Measurements from ENCODE around the gene EGFLAM. TPM values are rescaled to one million over a fixed set of nuclear protein-coding genes. Genes with fewer than 3 reads are reported as not detected.

Gene EGFLAM
- total and polyA plus RNA-seq, 2 donors (not counting 1 experiment from before 2014, with no cell fraction given), result 0.33 to 20.0 TPM

- Histone ChIP-seq H4K20me1 (ENCODE audit: control insufficient read depth, extremely low read depth, insufficient read depth, low read length) (no peaks in the 10 kb centered on the region), H3K27ac (ENCODE audit: insufficient read depth, low read length) (no peak overlapping the region), H3K27me3 (ENCODE audit: control insufficient read depth, insufficient read depth, low read length) (no peaks in the 10 kb centered on the region), H3K4me1 (ENCODE audit: control insufficient read depth, extremely low read depth, insufficient read depth, low read length) (no peaks in the 10 kb centered on the region), H3K4me2 (ENCODE audit: extremely low read depth, insufficient read depth, low read length) (no peak overlapping the region), H3K4me3 (replicated peaks in 1 of 4; ENCODE audit: control extremely low read depth in 1 of 4, insufficient read depth in 1 of 4, low read depth in 3 of 4, low read length in 4 of 4) (no peak overlapping the region), H3K9me3 (ENCODE audit: control insufficient read depth, insufficient read depth, low read depth, low read length) (no peaks in the 10 kb centered on the region), H3K36me3 (ENCODE audit: control insufficient read depth, insufficient read depth, low read length) (no peaks in the 10 kb centered on the region), H2AFZ (ENCODE audit: low read length) (no peak overlapping the region), H3K79me2 (ENCODE audit: control insufficient read depth, insufficient read depth, low read length) (no peaks in the 10 kb centered on the region), H3K9ac (ENCODE audit: insufficient read depth, low read length) (no peak overlapping the region)
- no peak for TF ChIP-seq EZH2 (IDR thresholded peaks at IDR 0.05; ENCODE audit: low read length, missing control alignments)
- TF ChIP-seq, protein P1, sequence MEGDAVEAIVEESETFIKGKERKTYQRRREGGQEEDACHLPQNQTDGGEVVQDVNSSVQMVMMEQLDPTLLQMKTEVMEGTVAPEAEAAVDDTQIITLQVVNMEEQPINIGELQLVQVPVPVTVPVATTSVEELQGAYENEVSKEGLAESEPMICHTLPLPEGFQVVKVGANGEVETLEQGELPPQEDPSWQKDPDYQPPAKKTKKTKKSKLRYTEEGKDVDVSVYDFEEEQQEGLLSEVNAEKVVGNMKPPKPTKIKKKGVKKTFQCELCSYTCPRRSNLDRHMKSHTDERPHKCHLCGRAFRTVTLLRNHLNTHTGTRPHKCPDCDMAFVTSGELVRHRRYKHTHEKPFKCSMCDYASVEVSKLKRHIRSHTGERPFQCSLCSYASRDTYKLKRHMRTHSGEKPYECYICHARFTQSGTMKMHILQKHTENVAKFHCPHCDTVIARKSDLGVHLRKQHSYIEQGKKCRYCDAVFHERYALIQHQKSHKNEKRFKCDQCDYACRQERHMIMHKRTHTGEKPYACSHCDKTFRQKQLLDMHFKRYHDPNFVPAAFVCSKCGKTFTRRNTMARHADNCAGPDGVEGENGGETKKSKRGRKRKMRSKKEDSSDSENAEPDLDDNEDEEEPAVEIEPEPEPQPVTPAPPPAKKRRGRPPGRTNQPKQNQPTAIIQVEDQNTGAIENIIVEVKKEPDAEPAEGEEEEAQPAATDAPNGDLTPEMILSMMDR (conservative IDR thresholded peaks at IDR 0.05 in 1 of 2, IDR thresholded peaks at IDR 0.05 in 1 of 2; ENCODE audit: low read depth in 1 of 2, low read length in 2 of 2), result no peak
- DNase-seq (ENCODE audit: low read depth in 2 of 2), result no peak
Observed at GRCh38 chr5:38240212-38240611, 18.1 kb upstream of the EGFLAM start.

GRCh38 chr5:38241655-38242054, 16.7 kb upstream of the EGFLAM start:
- H3K4me3 ChIP-seq (replicated peaks in 1 of 4; ENCODE audit: control extremely low read depth in 1 of 4, insufficient read depth in 1 of 4, low read depth in 3 of 4, low read length in 4 of 4), result no peak overlapping the region
- H3K9ac ChIP-seq (ENCODE audit: insufficient read depth, low read length), result no peak overlapping the region
- H3K79me2 ChIP-seq (ENCODE audit: control insufficient read depth, insufficient read depth, low read length), result no peaks in the 10 kb centered on the region
- no peaks in the 10 kb centered on the region for H3K36me3 ChIP-seq (ENCODE audit: control insufficient read depth, insufficient read depth, low read length)
- no peak overlapping the region for H3K4me2 ChIP-seq (ENCODE audit: extremely low read depth, insufficient read depth, low read length)
- no peak overlapping the region for H2AFZ ChIP-seq (ENCODE audit: low read length)
- no peaks in the 10 kb centered on the region for H3K9me3 ChIP-seq (ENCODE audit: control insufficient read depth, insufficient read depth, low read depth, low read length)
- H4K20me1 ChIP-seq (ENCODE audit: control insufficient read depth, extremely low read depth, insufficient read depth, low read length), result no peaks in the 10 kb centered on the region
- no peak for DNase-seq (ENCODE audit: low read depth in 2 of 2)
- peaks cover 2% of the 10 kb centered on the region for H3K27me3 ChIP-seq (ENCODE audit: control insufficient read depth, insufficient read depth, low read length)
- no peak for TF ChIP-seq EZH2 (IDR thresholded peaks at IDR 0.05; ENCODE audit: low read length, missing control alignments)
- TF ChIP-seq, protein P1 (conservative IDR thresholded peaks at IDR 0.05 in 1 of 2, IDR thresholded peaks at IDR 0.05 in 1 of 2; ENCODE audit: low read depth in 1 of 2, low read length in 2 of 2), result no peak
- H3K4me1 ChIP-seq (ENCODE audit: control insufficient read depth, extremely low read depth, insufficient read depth, low read length), result no peaks in the 10 kb centered on the region
- H3K27ac ChIP-seq (ENCODE audit: insufficient read depth, low read length), result no peak overlapping the region

DNA sequence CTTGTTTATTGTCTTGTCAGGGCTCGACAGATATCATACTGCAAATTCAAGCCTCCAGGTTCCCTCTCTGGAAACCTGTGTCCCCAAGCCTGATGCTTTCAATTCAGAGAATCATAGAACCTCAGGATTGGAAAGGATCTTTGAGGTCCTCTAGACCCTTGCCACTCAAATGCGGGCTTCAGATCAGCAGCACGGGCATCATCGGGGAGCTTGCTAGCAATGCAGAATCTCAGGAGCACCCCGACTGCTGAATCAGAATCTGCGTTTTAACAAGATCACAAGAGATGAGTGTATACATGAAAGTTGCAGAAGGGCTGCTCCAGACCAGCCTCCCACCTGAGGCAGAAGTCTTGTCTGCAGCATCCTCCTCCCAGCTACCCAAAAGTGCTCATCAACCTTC, 13.1 kb upstream of the EGFLAM start:
- Histone ChIP-seq H3K27ac (ENCODE audit: insufficient read depth, low read length) (no peak overlapping the region), H2AFZ (ENCODE audit: low read length) (no peak overlapping the region), H3K4me1 (ENCODE audit: control insufficient read depth, extremely low read depth, insufficient read depth, low read length) (no peaks in the 10 kb centered on the region), H3K4me2 (ENCODE audit: extremely low read depth, insufficient read depth, low read length) (no peak overlapping the region), H3K9me3 (ENCODE audit: control insufficient read depth, insufficient read depth, low read depth, low read length) (no peaks in the 10 kb centered on the region), H3K9ac (ENCODE audit: insufficient read depth, low read length) (no peak overlapping the region), H3K79me2 (ENCODE audit: control insufficient read depth, insufficient read depth, low read length) (no peaks in the 10 kb centered on the region), H3K36me3 (ENCODE audit: control insufficient read depth, insufficient read depth, low read length) (no peaks in the 10 kb centered on the region), H3K4me3 (replicated peaks in 1 of 4; ENCODE audit: control extremely low read depth in 1 of 4, insufficient read depth in 1 of 4, low read depth in 3 of 4, low read length in 4 of 4) (no peak overlapping the region), H4K20me1 (ENCODE audit: control insufficient read depth, extremely low read depth, insufficient read depth, low read length) (no peaks in the 10 kb centered on the region), H3K27me3 (ENCODE audit: control insufficient read depth, insufficient read depth, low read length) (peaks cover 2% of the 10 kb centered on the region)
- TF ChIP-seq, protein P1 (conservative IDR thresholded peaks at IDR 0.05 in 1 of 2, IDR thresholded peaks at IDR 0.05 in 1 of 2; ENCODE audit: low read depth in 1 of 2, low read length in 2 of 2), result no peak
- TF ChIP-seq EZH2 (IDR thresholded peaks at IDR 0.05; ENCODE audit: low read length, missing control alignments), result no peak
- no peak for DNase-seq (ENCODE audit: low read depth in 2 of 2)

Measured in fibroblast of lung (primary cell).